Hematopoietic multipotent progenitor cell treated with erythropoietin and hydrocortisone succinate and interleukin-3 and kit ligand, for 15 days (in vitro differentiated cells): ENCODE results near the gene GRM5.

Source experiments
- DNase-seq: peaks from one replicate; pipeline ENCODE4 v3.0.0-alpha.2; 2015; ENCODE audit warnings: low spot score

GRM5 gene

DNA sequence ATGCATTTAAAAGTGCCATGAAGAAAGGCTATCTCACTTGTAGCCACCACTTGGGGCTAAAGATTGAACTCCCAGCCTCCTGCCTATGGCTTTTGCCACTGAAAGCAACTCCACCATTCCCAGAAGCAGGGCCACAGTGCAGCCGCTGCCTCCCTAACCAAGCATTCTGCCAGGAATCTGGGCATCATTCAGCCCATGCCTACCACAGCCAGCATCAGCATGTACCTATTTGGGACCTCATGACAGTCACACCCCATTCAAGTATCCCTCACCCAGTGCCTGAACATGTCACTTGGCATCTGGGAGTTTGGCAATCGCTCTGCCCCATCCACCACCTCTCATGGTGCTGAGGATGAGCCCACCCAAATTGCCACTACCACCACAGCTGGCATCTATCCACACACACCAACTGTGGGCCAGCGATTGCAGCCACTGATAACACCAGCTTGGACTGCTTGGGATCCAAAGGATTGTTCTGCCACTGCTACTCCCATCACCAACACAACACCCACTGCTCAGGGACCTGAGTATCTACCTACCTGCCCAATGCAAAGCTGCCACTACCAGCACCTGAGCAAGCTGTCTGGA is 234.4 kb downstream of the GRM5 start:
- DNase-seq: no peak

DNA sequence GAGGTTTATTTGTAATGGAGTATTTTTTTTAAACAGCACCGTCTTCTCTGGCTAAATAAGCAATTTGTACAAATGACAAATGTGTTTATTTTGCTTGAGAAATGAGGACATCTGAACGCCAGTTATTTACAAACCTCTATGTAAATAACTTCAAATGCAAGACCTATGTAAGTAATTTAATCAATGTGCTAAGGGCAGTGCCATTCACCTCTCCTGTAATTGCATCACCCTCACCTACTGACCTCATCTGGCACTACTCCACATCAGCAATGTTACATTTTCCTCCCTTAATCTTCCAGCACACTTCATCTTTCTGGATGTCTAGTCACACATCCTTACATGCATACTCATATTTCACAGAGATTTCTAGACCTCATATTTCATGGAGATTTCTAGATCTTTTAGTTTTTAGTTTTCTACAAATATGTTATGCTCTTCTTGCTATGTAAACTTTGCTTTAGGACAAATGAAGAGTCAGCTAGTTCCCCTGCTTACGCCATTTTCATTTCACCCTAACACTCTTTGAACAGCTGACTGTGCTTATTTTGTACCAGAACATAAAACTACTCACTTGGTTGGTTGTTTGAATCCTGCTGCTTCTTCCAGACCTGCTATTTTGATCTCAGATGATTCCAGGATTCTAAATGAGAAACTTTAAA is 238.6 kb downstream of the GRM5 start:
- DNase-seq: no peak

DNA sequence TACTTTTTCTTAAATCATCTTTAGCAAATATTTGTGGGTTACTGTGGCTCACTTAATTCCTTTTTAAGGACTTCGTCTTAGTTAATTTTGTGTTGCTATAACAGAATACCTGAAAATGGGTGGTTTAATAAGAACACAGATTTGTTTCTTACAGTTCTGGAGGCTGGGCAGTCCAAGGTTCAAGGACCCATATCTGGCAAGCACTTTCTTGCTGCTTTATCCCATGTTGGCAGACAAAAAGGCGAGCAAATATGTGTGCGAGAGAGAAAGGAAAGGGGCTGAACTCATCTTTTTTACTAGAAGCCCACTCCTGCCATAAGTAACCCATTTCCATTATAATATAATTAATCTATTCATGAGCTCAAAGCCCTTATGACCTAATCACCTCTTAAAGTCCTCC is 246.2 kb downstream of the GRM5 start:
- no peak for DNase-seq

DNA sequence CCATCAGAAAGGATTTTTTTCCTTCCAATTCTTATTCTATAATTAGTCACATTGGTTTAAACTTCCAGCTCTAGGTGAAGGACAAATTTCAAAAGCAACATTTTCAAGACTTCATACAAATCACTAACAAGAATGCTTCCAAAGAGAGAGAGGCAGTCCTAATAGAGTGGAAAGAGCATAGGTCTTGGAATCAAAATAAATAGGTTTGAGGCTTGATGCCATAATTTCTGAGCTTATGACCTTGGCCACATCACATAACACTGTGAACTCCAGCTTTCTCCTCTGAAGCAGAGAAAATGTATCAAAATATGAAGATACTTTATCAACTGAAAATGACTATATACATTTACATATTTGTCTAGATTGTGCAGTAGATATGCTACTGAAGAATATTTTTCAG is 246.8 kb downstream of the GRM5 start:
- DNase-seq: no peak

DNA sequence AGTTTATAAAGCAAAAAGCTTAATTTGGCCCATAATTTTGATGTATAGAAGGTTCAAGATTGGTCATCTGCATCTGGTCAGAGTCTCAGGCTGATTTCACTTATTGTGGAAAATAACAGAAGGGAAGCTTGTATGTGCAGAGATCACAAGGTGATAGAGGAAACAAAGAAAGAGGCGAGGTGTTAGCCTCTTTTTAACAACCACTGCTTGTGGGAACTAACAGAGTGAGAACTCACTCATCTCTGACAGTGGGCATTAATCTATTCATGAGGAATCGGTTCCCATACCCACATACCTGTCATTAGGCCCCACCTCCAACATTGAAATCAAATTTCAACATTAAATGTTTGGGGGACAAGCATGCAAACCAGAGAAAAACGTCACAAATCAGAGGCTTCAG is 250.3 kb downstream of the GRM5 start:
- DNase-seq: no peak

DNA sequence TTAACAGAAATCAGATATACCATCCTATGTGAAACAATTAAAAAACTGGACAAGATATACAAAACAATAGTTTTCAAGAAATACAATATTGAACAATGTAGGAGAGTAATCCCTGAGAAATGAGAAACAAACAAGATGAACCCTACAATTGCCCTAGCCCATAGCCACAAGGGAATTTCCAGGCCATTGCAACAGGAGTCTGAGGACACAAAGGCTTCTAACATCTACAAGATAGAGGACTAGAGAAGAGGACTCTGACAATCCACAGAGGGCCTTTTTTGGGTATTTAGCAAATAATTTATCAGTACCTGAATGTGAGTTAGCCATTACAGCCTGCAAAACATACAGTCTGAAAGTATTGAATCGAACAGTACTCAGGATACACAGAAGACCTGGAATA is 251.7 kb downstream of the GRM5 start:
- no peak for DNase-seq

DNA sequence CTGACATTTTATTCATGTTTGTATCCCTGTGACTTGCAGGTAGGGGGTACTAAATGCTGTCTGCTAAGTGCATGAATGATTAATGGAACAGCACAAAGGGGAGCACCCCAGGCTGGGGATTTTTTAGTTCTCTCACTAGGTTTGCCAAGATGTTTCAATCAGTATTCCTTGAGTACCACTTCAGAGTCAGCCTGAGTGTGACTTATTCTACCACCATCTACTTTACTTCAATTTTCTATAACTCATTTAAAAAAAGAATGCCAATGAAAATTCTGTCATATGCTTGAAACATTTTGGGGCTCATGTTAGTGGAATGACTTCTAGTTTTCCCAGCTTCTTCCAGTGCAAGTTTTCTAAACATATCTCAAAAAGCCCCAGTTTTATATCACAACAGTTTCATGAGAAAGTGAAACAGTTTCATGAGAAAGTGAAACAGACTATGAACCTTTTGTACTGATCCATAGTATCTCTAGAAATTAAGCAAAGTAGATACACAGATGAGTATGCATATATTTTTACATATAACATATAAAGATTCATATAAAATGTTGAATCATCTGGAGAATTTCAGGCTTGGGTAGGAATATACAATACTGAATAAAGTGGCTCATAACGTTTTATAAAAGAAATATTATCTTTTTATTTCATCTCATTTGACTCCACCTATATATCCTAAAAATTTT is 252.4 kb downstream of the GRM5 start:
- no peak for DNase-seq

DNA sequence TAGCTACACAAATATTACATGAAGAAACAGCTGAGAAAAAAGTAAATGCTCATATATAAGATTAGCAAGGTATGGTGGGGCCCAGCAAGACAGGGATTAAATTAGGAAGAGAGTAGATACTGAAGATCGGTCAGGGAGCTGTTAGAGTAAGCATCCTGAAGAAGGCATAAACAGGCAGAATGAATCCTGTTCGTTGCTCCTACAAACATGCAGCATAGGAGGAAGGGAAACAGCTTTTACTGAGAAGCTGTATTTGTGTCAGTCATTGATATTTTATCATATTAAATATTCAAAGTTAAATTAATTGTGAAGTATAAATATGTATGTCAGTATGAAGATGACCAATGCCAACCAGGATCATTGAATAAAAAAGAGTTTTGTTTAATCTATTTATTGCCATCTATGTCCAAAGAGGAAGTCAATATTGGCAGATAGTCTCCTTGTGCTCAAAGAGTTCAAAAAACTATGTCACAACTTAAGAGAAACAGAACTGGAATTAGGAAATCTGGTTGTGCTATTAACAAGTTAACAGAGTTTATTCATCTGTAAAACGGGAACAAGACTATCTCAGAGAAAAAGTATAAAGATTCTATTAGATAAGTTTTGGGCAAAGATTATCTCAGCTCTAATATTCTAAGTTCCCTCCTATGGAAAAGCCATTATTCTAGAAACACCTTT is 255.2 kb downstream of the GRM5 start:
- DNase-seq: no peak

DNA sequence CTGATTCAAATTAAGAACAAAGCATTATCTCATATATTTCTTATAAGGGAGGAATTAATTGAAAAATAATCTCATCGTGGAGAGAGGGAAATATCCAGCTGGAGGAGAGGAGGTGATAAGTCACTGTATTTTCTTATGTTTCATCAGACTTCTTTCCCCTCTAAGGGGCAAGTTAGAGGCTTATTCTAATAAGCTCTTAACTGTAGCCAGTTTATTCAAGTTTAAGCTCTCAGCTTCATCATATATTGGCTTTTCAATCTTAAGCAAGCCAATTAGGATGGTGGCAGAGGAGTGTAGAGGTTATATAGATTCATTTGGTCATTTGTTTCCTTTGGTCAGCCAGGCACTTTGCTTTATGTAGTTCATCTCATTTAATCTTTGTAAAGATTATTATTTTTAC is 256.7 kb downstream of the GRM5 start:
- DNase-seq: no peak

DNA sequence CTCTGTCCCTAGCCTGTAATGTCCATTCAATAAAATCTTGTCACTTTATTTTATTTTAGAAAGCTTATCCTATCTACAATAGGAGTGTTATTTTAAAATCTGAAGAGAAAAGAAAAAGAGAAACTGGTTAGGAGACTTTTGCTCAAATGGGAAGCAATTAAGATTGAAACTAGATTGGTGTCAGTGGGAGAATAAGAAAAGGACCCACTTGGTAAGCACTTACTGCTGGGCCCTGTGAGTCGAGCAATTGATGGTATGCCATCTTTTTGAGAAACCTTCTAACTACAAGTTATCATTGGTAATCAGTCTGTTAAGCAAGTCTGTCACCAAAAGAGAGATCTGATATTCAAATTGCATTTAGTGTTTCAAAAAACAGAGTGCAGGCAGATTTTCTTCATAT is 258.4 kb downstream of the GRM5 start:
- no peak for DNase-seq

DNA sequence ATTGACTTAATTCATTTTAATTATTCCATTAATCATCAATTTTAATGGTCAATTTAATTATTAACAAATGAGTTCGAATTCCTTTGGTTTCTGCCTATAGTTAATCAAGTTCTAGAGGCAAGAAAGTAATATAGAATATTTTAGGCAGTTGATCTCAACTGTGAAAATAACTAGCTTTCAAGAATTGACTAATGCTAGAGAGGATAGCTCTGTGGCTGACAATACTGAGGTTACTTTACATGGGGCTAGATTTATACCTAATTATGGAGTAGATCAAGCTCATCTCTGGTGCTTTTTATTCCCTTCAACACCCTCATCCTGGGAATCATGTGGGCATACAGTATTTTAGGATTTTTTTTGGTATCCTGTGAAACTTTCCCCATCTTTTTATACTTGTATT is 259.4 kb downstream of the GRM5 start:
- DNase-seq: no peak

DNA sequence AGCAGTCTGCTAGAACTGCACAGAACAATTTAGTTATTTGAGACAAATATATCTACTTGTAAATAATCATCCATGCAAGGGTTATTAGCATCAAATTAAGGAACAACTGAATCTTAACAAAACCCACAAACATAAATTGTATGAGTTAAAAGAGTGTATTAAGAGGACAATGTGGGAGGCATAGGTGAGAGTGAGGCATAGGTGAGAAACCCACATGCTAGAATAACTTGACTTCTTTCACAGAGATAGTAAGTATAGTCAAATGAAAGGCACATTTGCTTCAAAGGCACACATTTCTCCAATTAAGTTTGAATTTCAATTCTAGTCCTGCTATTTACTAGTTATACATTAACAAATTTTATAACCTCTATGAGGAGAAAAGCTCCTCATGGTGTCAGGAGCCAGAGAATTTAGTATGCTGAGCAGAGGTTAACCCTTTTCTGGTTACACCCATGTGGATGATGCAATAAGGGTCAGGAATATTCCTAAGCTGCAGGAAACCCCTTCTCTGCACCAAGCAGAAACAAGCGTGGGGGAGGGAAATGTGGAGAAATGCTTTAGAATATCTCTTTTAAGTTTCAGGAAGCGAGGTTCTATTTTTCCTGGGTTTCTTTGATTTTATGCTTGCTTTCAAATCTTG is 264.2 kb downstream of the GRM5 start:
- no peak for DNase-seq

DNA sequence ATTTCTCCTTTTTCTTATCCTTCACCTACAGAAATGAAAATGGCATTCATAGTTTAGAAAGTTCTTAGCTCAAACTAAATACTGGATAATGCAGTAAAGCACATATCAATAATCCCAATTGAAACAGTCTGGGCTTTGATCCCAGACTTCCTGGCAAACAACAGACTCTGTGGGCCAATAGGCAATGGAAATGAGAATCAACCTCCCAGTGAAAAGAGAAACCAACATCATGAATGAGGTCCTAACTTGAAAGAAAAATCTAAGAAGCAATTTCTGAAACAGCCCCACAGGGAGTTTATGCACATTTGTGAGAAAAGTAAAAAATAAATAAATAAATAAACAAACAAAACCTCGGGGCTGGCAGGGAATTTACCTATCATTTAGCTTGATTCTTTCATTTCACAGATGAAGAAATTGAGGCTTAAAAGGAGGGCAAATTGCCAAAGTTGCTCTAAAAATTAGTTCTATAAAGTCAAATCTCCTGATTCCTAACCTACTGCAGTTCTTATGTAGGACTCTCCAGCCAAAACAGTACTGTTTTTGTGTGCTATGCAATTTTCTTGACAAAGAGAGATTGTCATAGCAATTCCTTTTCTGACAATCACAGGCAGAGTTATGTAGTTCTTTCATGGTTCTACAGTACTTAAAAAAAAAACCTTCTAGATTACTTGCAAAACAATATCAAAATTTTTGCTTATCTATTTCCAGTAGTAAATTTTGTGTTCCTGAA is 265.8 kb downstream of the GRM5 start:
- no peak for DNase-seq

DNA sequence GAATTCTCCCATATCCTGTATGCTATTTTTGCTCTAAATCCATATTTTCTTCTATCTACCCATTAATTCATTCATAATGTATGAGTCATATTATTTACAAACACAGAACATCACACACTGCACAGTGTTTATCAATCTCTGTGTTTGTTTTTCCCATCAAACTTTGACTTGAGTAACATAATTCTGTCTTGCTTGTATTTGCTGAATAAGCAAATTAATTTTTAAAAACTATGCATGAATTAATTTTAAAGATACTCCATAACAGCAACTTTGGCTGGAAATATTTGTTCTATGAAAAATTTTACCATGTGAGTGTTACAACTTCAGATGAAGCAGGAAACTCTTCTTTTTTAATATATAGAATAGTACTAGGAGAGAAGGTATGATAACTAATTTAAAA is 275.6 kb downstream of the GRM5 start:
- no peak for DNase-seq

DNA sequence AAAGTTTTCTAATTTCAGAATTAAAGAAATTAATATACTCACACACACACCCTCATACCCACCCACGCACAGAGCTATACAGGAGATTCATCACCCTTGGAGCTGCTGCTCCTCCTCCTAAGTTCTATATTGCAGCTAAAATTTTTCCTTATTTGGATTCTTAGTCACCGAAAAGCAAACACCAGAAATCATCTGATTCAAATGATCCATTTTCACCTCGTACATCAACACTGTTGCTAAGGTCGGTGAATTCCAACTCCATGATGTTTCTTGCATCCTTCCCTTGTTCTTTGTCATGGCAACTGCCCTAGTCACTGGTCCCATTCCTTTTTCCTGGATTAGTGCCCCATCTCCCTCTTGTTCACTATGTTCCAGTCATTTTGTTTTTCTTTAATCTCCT is 286.2 kb downstream of the GRM5 start:
- no peak for DNase-seq

DNA sequence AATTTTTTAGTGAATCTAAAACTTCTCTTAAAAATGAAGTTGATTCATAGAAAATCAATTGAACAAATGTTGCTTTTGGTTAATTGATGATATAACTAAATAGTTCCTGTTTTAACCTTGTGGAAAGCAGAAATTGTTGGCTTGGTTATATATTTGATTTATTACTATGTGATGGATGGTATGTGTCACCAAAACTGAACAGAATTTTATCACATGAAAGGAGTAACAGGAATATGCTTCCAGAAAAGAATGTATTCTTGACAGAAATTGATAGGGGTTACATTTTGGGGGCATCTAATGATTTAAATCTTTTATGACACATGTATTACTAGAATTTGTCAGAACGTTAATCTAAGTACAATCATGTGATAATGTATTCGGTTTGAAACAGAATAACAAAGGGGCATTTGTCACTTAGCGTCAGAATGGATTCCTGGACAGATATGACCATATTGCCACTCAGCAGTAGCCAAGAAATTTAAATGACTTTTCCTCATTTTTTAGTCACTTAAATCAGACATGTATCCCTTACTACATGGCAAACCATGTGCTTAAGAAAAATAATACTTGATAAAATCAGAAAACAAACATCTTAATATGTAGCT is 295.2 kb downstream of the GRM5 start:
- DNase-seq: no peak

DNA sequence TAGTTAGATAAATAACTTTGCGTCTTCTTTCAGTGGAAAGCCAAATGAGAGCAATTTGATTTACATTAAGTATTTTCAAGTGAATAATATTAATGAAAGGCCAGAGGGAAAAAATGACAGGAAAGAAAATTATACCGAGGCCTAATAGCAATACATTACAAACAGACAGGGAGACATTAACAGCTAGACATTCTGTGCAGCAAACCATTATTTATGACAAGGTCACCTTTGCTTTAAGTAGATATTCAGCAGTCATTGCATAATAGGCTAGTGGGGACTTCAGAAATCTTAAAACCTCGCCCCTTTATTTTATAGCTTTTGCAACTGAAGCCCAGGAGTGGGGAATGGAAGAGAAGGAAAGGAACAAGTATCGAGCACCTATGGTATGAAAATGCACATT is 321.6 kb downstream of the GRM5 start:
- DNase-seq: no peak

DNA sequence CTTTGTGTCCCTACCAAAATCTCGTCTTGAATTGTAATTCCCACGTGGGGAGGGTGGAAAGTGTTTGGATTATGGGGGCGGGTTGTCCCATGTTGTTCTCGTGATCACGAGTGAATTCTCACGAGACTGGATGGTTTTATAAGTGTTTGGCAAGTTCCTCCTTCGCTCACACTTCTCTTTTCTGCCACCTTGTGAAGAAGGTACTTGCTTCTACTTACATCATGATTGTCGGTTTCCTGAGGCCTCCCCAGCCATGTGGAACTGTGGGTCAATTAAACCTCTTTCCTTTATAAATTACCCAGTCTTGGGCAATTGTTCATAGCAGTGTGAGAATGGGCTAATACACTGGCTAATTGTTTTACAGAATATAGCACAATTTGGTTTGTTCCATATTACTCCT is 326.3 kb downstream of the GRM5 start:
- no peak for DNase-seq

DNA sequence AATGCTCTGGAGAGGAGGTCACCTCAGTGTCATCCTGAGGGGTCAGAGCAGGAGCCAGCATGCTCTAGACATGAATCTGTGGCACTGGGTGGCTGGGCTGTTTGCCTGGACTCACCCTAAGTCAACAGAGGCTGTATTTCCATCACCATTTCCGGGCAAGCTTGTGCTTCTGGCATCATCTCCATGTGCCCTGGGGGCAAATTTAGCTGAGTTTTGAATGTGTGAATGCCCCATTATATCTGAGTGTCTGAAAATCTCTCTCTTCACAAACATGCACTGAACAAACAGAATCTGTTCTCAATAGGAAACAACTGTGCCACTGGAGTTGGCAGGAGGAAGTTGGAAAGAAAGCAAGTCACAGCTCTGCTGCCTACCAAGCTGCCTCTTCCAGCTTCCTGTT is 356.2 kb downstream of the GRM5 start:
- no peak for DNase-seq

DNA sequence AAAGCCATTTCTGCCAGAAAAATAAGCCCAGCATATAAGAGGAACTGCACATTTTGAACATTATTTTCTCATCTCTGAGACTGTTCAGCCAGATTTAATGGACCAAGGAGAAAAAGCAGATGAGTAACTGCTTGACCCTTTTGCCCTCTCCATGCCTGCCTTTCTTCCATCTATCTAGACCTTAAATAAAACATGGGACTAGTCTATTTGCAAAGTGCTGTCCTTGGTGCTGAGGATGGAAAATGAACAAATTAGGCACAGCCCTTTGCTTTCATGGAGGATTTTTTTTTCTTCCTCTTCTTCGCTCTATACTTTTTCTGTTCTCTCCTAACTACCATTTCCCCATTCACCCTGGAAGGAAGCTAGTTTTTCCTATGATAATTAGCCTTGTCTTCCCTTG is 361.3 kb downstream of the GRM5 start:
- no peak for DNase-seq

DNA sequence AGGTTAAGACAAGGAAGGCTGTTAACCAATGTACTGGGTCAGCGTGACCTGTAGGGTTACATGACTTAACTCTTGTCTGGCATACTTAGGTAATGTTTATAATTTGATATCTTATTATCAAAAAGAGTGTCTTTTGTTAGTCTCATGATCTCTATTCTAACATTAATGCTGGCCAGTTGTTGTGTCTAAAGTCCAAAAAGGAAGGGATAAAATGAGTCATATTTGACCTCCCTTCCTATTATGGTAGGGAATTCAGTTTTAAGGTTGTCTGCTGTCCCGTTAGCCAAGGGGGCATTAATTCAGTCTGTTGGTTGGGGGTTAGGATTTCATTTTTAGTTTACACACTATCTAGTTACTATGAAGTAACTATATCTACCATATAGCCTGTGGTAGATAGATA is 364.0 kb downstream of the GRM5 start:
- no peak for DNase-seq

DNA sequence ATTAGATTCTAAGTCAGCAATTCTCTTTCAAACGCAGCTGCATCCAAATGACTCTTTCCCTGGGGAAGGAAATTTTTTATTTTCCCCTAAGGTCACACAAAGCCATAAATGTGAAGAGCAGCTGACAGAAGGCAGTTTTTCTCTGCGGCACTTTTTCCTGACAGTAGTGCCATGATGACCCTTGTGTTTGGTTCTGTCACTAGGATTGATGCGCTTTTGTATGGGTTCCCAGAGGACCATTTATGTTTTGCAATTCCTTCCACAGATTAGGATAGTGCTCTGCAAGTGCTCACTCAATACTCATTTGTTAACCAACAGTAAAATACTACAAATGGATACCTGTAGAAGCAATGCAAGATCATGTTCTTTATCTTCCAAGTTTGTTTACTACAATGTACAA is 368.6 kb downstream of the GRM5 start:
- no peak for DNase-seq
